Esophagus squamous epithelium (tissue), 5 donors: ENCODE results near the gene CDT1. TPM values are rescaled to one million over a fixed set of nuclear protein-coding genes. Genes with fewer than 3 reads are reported as not detected.
A peak's percentile ranks its signal among the peaks of the same experiment; 100 is the strongest.

ENCODE experiments used
- DNase-seq: peaks from one replicate; lab custom pipeline; 2025; lab: John Stamatoyannopoulos, UW
- H3K27ac ChIP-seq, 4 donors: fragments of 200-600 bp; sonication (generic); one replicate each; pipeline ENCODE4 v1.5.1; 2016 to 2019; ENCODE audit warnings: mild to moderate bottlenecking in 1 of 4
- H3K27me3 ChIP-seq, 4 donors: fragments of 200-600 bp; sonication (generic); 1 replicate in 3 of 4; 2 replicates in 1 of 4; pipeline versions ENCODE4 v1.5.1 to v1.6.0; 2017 to 2021; ENCODE audit warnings: antibody characterized with exemption in 1 of 4
- H3K36me3 ChIP-seq, 3 donors: fragments of 200-600 bp; sonication (generic); one replicate each; pipeline ENCODE4 v1.5.1; 2016 to 2019
- H3K4me1 ChIP-seq, 3 donors: fragments of 200-600 bp; sonication (generic); one replicate each; pipeline ENCODE4 v1.5.1; 2017 to 2019
- H3K4me3 ChIP-seq, 4 donors: fragments of 200-600 bp; sonication (generic); 1 replicate in 3 of 4; 2 replicates in 1 of 4; pipeline ENCODE4 v1.5.1; 2016 to 2019; ENCODE audit warnings: mild to moderate bottlenecking in 2 of 4, moderate library complexity in 1 of 4
- H3K9me3 ChIP-seq, 3 donors: fragments of 200-600 bp; sonication (generic); one replicate each; pipeline ENCODE4 v1.5.1; 2016 to 2019
- POLR2A ChIP-seq, 4 donors: fragments of 450-650 bp; IDR thresholded peaks; one replicate each; pipeline ENCODE4 v1.6.1; 2017; ENCODE audit warnings: antibody characterized with exemption in 4 of 4, mild to moderate bottlenecking in 4 of 4, moderate library complexity in 3 of 4
- WGBS, 2 donors: methylation state at CpG; one replicate each; pipeline ENCODE4 v1.1.5; 2018; 5-methylcytosine and 5-hydroxymethylcytosine counted together
- intact Hi-C: fragments of 100-400 bp; cut with DNase I; formaldehyde crosslinking; loops from one replicate; pipeline ENCODE4 v1.15.0; 2022
- total RNA-seq, 4 donors: library from RNA; depleted of rRNA; stranded (reverse); fragments of >200 nt; gene quantifications; one replicate each; pipeline ENCODE4 v1.1.0, GENCODE V29; 2016
- TF ChIP-seq, protein P1 (sequence below), 6 experiments: fragments of 450-650 bp in 4 of 6; fragments of 200-600 bp in 2 of 6; sonication (generic) in 2 of 6; IDR thresholded peaks; one replicate each; pipeline ENCODE4 v1.5.1; 2016 to 2019; ENCODE audit warnings: antibody characterized with exemption in 6 of 6, mild to moderate bottlenecking in 4 of 6, moderate library complexity in 4 of 6
- donor health status: DM: yes; HTN: yes; CAD: no.

The CDT1 gene
- total RNA-seq, 4 donors from 2014 or later: 7.7 to 20.7 (median 11.2) TPM

DNA sequence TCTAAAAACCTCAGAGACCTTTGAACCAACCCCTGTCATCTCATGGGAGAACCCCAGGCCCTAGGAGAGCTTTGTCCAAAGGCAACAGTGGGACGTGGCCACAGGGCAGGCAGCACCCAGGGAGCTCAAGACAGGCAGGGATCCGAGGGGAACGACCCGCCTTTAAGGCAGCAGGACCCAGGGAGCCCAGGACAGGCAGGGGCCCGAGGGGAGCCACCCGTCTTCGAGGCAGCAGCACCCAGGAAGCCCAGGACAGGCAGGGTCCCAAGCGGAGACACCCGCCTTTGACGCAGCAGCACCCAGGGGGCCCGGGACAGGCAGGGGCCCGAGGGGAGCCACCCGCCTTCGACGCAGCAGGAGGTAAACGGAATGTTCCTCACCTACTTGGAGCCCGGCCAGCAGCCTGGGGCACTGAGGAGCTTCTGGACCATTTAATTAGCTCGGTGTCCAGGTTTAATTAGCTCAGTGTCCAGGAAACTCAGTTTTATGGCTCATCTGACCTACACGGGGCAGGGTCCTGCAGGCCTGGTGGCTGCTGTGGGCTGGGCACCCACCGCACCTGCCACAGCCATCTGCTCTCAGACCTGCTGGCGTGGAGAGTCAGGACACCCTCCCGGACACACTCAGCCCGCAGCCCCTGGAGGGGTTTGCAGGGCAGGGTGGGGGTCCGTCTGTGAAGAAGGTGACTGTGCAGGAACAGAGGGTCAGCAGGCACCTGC lies 43.0 kb upstream of the CDT1 start:
- no peak for DNase-seq
- Histone ChIP-seq H3K4me1 (peaks cover 17 to 90% (median 51%) of the 10 kb centered on the region in 3 donors), H3K27ac (peak overlapping the region; percentile 33 to 86 (median 68)), H3K36me3 (peaks cover 0 to 35% (median 0%) of the 10 kb centered on the region in 3 donors), H3K27me3 (no peaks in the 10 kb centered on the region), H3K9me3 (no peaks in the 10 kb centered on the region), H3K4me3 (no peak overlapping the region)
- WGBS, 2 donors: 65 to 96% methylated on average over 5 to 7 of the region's 24 CpGs
- intact Hi-C loops: no loop called here
- TF ChIP-seq POLR2A (IDR thresholded peaks at IDR 0.05): no peak
- TF ChIP-seq, protein P1, sequence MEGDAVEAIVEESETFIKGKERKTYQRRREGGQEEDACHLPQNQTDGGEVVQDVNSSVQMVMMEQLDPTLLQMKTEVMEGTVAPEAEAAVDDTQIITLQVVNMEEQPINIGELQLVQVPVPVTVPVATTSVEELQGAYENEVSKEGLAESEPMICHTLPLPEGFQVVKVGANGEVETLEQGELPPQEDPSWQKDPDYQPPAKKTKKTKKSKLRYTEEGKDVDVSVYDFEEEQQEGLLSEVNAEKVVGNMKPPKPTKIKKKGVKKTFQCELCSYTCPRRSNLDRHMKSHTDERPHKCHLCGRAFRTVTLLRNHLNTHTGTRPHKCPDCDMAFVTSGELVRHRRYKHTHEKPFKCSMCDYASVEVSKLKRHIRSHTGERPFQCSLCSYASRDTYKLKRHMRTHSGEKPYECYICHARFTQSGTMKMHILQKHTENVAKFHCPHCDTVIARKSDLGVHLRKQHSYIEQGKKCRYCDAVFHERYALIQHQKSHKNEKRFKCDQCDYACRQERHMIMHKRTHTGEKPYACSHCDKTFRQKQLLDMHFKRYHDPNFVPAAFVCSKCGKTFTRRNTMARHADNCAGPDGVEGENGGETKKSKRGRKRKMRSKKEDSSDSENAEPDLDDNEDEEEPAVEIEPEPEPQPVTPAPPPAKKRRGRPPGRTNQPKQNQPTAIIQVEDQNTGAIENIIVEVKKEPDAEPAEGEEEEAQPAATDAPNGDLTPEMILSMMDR (IDR thresholded peaks at IDR 0.05): no peak

DNA sequence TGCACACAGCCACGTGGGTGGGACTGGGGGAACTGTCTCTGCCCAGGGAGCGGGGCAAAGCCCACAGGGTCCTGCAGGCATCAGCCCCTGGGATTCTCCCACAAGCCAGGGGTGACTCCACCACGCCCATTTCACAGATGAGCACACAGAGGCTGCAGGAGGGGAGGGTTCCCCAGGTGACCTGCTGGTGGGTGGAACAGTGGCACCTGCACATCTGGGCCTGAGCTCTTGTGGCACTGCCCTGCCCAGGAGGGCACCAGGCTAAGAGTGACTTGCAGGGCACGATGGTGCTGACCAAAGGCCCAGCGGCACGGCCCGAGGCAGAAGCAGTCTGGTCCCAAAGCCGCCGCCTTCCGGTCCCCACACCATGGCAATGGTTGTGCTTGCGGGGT lies 42.5 kb upstream of the CDT1 start:
- H3K27ac ChIP-seq: peak overlapping the region in 3 of 4 donors; percentile 59 to 86 (median 78)
- H3K36me3 ChIP-seq: peaks cover 0 to 41% (median 0%) of the 10 kb centered on the region in 3 donors
- no peak for DNase-seq
- TF ChIP-seq, protein P1 (IDR thresholded peaks at IDR 0.05): no peak
- TF ChIP-seq POLR2A (IDR thresholded peaks at IDR 0.05): no peak
- H3K4me1 ChIP-seq: peaks cover 13 to 90% (median 46%) of the 10 kb centered on the region in 3 donors
- no CpG with 5 or more reads among the region's 11 CpGs for WGBS, 2 donors
- no peaks in the 10 kb centered on the region for H3K27me3 ChIP-seq
- H3K4me3 ChIP-seq: no peak overlapping the region
- intact Hi-C loops: no loop called here
- H3K9me3 ChIP-seq: no peaks in the 10 kb centered on the region

DNA sequence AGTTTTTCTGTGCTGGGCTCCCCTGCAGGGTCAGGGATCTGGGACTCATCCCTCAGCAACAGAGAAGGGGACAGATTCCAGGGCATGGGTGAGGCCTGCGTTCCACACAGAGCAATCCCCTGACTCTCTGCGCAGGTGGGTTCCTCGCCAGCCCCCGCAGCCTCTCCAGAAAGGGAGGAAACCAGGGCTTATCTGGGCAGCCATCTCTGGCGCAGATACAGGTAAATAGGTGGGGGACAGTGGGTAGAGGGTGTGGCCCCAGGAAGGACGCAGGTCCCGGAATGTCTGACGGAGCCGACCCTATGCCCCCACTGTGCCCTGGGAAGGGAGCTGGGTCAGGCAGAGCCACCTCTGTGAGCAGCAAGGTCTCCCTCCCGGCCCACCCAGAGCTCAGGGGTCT lies 41.8 kb upstream of the CDT1 start:
- intact Hi-C loops: no loop called here
- Histone ChIP-seq H3K4me1 (peaks cover 20 to 94% (median 46%) of the 10 kb centered on the region in 3 donors), H3K27me3 (no peaks in the 10 kb centered on the region), H3K27ac (peak overlapping the region in 3 of 4 donors; percentile 59 to 86 (median 78)), H3K4me3 (no peak overlapping the region), H3K36me3 (peaks cover 0 to 45% (median 0%) of the 10 kb centered on the region in 3 donors), H3K9me3 (no peaks in the 10 kb centered on the region)
- 60 to 82% methylated on average over 1 to 4 of the region's 10 CpGs for WGBS, 2 donors
- no peak for DNase-seq
- TF ChIP-seq, protein P1 (IDR thresholded peaks at IDR 0.05): no peak
- no peak for TF ChIP-seq POLR2A (IDR thresholded peaks at IDR 0.05)

DNA sequence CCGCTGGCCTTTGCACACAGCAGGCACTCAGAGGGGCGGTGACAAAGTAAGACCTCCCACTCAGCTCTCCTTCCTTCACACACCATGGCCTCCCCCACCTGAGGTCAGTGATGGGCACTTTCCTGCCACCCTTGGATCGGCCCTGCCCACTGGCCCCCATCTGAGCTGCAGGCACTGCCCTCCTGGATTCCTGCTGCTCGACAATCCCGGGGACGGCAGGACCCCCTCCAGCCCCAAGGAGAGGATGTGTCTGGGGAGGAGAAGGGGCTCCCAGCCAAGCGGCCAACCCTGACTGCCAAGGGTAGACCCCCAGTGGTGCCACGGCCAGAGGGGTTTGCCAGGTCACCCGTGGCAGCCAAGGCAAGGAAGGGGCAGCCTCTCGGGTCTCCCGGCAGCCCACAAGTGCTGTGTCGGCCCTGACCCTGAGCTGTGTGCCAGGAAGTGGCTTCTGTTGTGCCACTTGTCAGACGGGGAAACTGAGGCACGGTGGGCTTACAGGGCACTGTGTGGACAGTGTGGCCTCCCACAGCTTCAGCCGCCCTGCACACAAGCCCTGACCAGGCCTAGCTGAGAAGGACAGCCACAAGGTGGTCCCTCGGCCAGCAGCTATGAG lies 41.2 kb upstream of the CDT1 start:
- H3K4me3 ChIP-seq: no peak overlapping the region
- no peaks in the 10 kb centered on the region for H3K9me3 ChIP-seq
- WGBS, 2 donors: 0 to 96% methylated on average over 1 to 4 of the region's 16 CpGs
- no peaks in the 10 kb centered on the region for H3K27me3 ChIP-seq
- H3K36me3 ChIP-seq: peaks cover 0 to 45% (median 0%) of the 10 kb centered on the region in 3 donors
- intact Hi-C loops: no loop called here
- TF ChIP-seq POLR2A (IDR thresholded peaks at IDR 0.05): no peak
- TF ChIP-seq, protein P1 (IDR thresholded peaks at IDR 0.05): no peak
- no peak for DNase-seq
- peaks cover 24 to 100% (median 50%) of the 10 kb centered on the region in 3 donors for H3K4me1 ChIP-seq
- H3K27ac ChIP-seq: peak overlapping the region in 3 of 4 donors; percentile 59 to 86 (median 78)

DNA sequence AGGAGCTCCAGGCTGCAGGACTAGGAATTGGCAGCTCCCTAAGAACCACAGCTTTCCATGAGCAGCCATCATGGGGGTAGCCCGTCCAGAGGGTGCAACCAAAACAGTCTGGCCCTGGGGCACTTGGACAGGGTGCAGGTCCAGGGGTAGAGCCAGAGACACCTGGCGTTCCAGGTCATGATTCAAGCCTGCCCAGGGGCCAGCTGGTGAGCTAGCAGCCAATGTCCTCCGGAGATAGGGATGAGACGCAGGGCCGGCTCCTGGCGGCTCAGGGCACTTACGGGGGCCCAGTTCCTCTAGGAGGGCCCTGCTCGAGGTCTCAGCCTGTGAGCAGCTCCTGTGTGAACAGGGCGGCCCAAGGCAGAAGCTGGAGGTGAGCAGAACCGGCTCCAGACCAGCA lies 40.6 kb upstream of the CDT1 start:
- Histone ChIP-seq H3K4me3 (no peak overlapping the region), H3K36me3 (peaks cover 0 to 45% (median 0%) of the 10 kb centered on the region in 3 donors), H3K9me3 (no peaks in the 10 kb centered on the region), H3K27me3 (no peaks in the 10 kb centered on the region), H3K4me1 (peaks cover 30 to 100% (median 55%) of the 10 kb centered on the region in 3 donors), H3K27ac (peak overlapping the region in 3 of 4 donors; percentile 59 to 86 (median 78))
- TF ChIP-seq POLR2A (IDR thresholded peaks at IDR 0.05): no peak
- TF ChIP-seq, protein P1 (IDR thresholded peaks at IDR 0.05): no peak
- no peak for DNase-seq
- intact Hi-C loops: no loop called here
- WGBS, 2 donors: 80 to 93% methylated on average over 3 to 4 of the region's 10 CpGs
